Gastroesophageal sphincter (tissue), 4 donors: Measurements from ENCODE around the gene GPR52. TPM values are rescaled to one million over a fixed set of nuclear protein-coding genes. Genes with fewer than 3 reads are reported as not detected.

ENCODE experiments used
- ATAC-seq: fragments of 150-250 bp; one replicate; pipeline ENCODE4 v1.9.1; 2016; ENCODE audit warnings: mild to moderate bottlenecking, moderate library complexity
- H3K27ac ChIP-seq, 4 donors: fragments of 200-600 bp; sonication (generic) in 3 of 4; 1 replicate in 3 of 4; 2 replicates in 1 of 4; pipeline ENCODE4 v1.5.1; 2016 to 2019
- H3K27me3 ChIP-seq: fragments of 200-600 bp; sonication (generic); one replicate; pipeline ENCODE4 v1.5.1; 2019
- H3K36me3 ChIP-seq, 2 donors: fragments of 200-600 bp; sonication (generic); one replicate each; pipeline ENCODE4 v1.5.1; 2019; ENCODE audit warnings: control low read depth in 1 of 2
- H3K4me1 ChIP-seq, 3 donors: fragments of 200-600 bp; sonication (generic); 1 replicate in 2 of 3; 2 replicates in 1 of 3; pipeline ENCODE4 v1.5.1; 2016 to 2019; ENCODE audit warnings: control low read depth in 2 of 3
- H3K4me3 ChIP-seq, 2 donors: fragments of 200-600 bp; sonication (generic); one replicate each; pipeline ENCODE4 v1.5.1; 2019; ENCODE audit warnings: mild to moderate bottlenecking in 1 of 2, moderate library complexity in 1 of 2
- H3K9me3 ChIP-seq, 3 donors: fragments of 200-600 bp; sonication (generic); one replicate each; pipeline ENCODE4 v1.5.1; 2017 to 2019; ENCODE audit warnings: control low read depth in 2 of 3
- EP300 ChIP-seq: sonication (generic); formaldehyde crosslinking; IDR thresholded peaks from one replicate; pipeline ENCODE4 v1.6.1; 2017; ENCODE audit warnings: antibody characterized with exemption, mild to moderate bottlenecking
- POLR2A ChIP-seq, 2 donors: fragments of 450-650 bp; IDR thresholded peaks; one replicate each; pipeline ENCODE4 v1.6.1; 2017; ENCODE audit warnings: antibody characterized with exemption in 2 of 2, mild to moderate bottlenecking in 2 of 2, moderate library complexity in 1 of 2
- POLR2AphosphoS5 ChIP-seq: sonication (generic); formaldehyde crosslinking; IDR thresholded peaks from one replicate; pipeline ENCODE4 v1.6.1; 2017; ENCODE audit warnings: antibody characterized with exemption
- WGBS, 2 donors: methylation state at CpG; one replicate each; pipeline ENCODE4 v1.1.5; 2018; ENCODE audit warnings: low coverage in 1 of 2; 5-methylcytosine and 5-hydroxymethylcytosine counted together
- total RNA-seq, 4 donors: library from RNA; depleted of rRNA; stranded (reverse); fragments of >200 nt; gene quantifications; one replicate each; pipeline ENCODE4 v1.1.0, GENCODE V29; 2016
- TF ChIP-seq, protein P1 (sequence below), 4 experiments: fragments of 200-600 bp in 2 of 4; fragments of 450-650 bp in 2 of 4; sonication (generic) in 1 of 4; IDR thresholded peaks; one replicate each; pipeline ENCODE4 v1.5.1; 2017 to 2019; ENCODE audit warnings: antibody characterized with exemption in 4 of 4, mild to moderate bottlenecking in 2 of 4, moderate library complexity in 2 of 4

GPR52 gene
- total RNA-seq, 4 donors from 2014 or later: 1.0 to 6.7 (median 3.2) TPM; not detected in 1

DNA sequence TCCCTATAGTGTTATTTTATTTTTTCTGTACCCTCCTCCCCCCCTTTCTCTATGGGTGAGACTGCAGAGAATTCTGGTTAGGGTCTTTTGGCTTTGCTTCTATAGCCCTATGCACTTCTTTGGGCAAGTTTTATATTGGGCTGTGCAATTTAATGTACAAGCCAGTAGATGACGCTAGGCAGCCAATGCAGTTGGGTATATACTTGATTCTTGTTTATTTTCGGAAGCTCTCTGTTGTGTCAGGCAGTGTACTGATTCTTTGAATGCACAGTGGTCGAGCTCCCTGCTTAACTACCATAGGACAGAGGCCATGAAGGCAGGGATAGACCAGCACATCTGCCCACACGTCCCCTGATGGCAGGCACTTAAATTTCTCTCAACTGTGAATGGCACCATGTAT, 34.1 kb upstream of the GPR52 start:
- ATAC-seq: no peak
- no peaks in the 10 kb centered on the region for H3K36me3 ChIP-seq
- no peaks in the 10 kb centered on the region for H3K27me3 ChIP-seq
- TF ChIP-seq EP300: no peak
- TF ChIP-seq POLR2A (IDR thresholded peaks at IDR 0.05): no peak
- no peak for TF ChIP-seq POLR2AphosphoS5
- TF ChIP-seq, protein P1, sequence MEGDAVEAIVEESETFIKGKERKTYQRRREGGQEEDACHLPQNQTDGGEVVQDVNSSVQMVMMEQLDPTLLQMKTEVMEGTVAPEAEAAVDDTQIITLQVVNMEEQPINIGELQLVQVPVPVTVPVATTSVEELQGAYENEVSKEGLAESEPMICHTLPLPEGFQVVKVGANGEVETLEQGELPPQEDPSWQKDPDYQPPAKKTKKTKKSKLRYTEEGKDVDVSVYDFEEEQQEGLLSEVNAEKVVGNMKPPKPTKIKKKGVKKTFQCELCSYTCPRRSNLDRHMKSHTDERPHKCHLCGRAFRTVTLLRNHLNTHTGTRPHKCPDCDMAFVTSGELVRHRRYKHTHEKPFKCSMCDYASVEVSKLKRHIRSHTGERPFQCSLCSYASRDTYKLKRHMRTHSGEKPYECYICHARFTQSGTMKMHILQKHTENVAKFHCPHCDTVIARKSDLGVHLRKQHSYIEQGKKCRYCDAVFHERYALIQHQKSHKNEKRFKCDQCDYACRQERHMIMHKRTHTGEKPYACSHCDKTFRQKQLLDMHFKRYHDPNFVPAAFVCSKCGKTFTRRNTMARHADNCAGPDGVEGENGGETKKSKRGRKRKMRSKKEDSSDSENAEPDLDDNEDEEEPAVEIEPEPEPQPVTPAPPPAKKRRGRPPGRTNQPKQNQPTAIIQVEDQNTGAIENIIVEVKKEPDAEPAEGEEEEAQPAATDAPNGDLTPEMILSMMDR (IDR thresholded peaks at IDR 0.05): no peak
- no peaks in the 10 kb centered on the region for H3K9me3 ChIP-seq
- no peak overlapping the region for H3K27ac ChIP-seq
- no peak overlapping the region for H3K4me3 ChIP-seq
- H3K4me1 ChIP-seq: no peaks in the 10 kb centered on the region
- WGBS, 2 donors: 87 to 90% methylated on average over 4 of the region's 4 CpGs

DNA sequence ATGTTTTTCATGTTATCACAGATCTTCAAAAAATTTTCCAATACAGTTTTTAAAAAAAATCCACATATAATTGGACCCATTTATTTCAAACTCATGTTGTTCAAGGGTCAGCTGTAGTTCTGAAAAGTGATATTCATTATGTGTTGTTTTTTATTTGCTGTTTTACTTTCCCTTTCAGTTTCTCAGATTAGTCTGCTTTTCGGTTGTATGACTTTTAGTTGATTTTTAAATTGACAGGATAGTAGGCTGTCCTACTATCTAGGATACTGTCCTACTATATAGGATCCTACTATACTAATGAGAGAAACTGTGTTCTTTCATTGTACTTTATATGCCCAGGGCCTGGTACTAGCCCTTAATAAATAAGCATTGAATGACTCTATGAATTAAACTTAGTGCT, 33.6 kb upstream of the GPR52 start:
- 27 to 56% methylated on average over 1 of the region's 1 CpG for WGBS, 2 donors
- Histone ChIP-seq H3K27me3 (no peaks in the 10 kb centered on the region), H3K27ac (no peak overlapping the region), H3K36me3 (no peaks in the 10 kb centered on the region), H3K9me3 (no peaks in the 10 kb centered on the region), H3K4me1 (peaks cover 0 to 2% (median 0%) of the 10 kb centered on the region in 3 donors), H3K4me3 (no peak overlapping the region)
- TF ChIP-seq EP300: no peak
- TF ChIP-seq POLR2A (IDR thresholded peaks at IDR 0.05): no peak
- ATAC-seq: no peak

DNA sequence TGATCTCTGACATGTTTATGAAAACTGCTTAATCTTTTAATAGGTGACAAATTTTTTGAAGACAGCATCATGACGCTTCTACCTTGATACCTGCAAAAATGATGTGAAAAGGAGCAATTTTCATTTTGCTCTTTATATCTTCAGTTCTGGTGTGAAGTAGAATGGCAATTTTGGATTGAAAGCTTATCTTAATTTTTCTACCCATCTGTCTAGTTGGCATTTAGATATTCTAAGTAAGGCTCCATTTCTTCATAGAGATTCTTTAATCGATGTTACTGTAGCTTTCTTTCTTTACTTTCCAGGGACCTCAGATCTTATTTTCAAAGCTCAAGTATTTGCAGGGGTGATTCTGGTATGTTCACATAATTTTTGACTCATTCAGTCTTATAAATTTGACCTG, 32.3 kb upstream of the GPR52 start:
- Histone ChIP-seq H3K9me3 (no peaks in the 10 kb centered on the region), H3K4me1 (peaks cover 0 to 8% (median 0%) of the 10 kb centered on the region in 3 donors), H3K27ac (no peak overlapping the region), H3K4me3 (no peak overlapping the region), H3K27me3 (no peaks in the 10 kb centered on the region), H3K36me3 (no peaks in the 10 kb centered on the region)
- TF ChIP-seq, protein P1 (IDR thresholded peaks at IDR 0.05): no peak
- TF ChIP-seq EP300 (no peak), POLR2A (IDR thresholded peaks at IDR 0.05) (no peak), POLR2AphosphoS5 (no peak)
- no peak for ATAC-seq
- 87 to 100% methylated on average over 1 to 2 of the region's 2 CpGs for WGBS, 2 donors

DNA sequence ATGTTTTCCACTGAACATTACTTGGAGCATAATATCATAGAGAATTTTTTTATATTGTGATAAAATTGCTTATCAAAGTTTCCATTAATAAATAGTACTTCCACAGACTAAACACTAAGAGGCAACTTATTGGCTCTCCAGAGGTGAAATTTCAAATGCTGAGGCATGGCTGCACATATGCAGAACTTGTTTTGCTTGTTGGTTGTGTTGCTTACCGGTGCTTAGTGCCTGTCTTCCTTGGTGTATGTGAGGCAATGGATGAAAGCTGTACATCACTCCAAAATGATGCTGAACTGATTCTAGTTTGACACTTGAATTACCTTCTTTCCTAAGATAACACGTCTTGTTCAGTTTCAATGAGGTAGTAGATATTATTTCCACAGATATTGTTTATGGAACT, 29.8 kb upstream of the GPR52 start:
- 91 to 92% methylated on average over 1 to 2 of the region's 2 CpGs for WGBS, 2 donors
- H3K4me3 ChIP-seq: no peak overlapping the region
- no peak for ATAC-seq
- H3K27me3 ChIP-seq: no peaks in the 10 kb centered on the region
- H3K9me3 ChIP-seq: no peaks in the 10 kb centered on the region
- H3K4me1 ChIP-seq: peaks cover 0 to 8% (median 0%) of the 10 kb centered on the region in 3 donors
- no peak overlapping the region for H3K27ac ChIP-seq
- no peak for TF ChIP-seq POLR2A (IDR thresholded peaks at IDR 0.05)
- no peak for TF ChIP-seq EP300
- TF ChIP-seq, protein P1 (IDR thresholded peaks at IDR 0.05): no peak
- no peak for TF ChIP-seq POLR2AphosphoS5
- no peaks in the 10 kb centered on the region for H3K36me3 ChIP-seq

DNA sequence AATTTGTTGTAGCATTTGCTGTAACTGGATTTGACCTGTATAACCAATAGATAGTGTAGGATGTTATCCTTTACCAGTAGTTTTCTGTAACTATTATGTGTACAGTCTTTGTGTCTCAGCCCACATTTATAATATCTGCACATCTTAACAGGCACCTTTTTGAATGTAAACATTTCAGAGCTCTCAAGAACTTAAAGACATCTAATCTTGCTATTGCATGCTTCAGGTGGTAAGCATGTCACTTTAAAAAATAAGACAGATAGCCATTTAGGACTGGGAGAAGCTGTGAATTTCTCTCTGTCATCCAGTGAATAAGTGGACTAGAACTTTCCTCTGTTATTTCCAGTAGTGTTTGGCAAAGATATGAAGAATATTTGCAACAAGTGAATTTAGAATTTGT, 22.6 kb upstream of the GPR52 start:
- TF ChIP-seq EP300 (no peak), POLR2AphosphoS5 (no peak), POLR2A (IDR thresholded peaks at IDR 0.05) (no peak)
- TF ChIP-seq, protein P1 (IDR thresholded peaks at IDR 0.05): no peak

More for the DNA sequence above, 22.6 kb upstream of the GPR52 start:
- Histone ChIP-seq H3K4me1 (peaks cover 0 to 9% (median 0%) of the 10 kb centered on the region in 3 donors), H3K27me3 (no peaks in the 10 kb centered on the region), H3K36me3 (no peaks in the 10 kb centered on the region), H3K9me3 (no peaks in the 10 kb centered on the region), H3K27ac (no peak overlapping the region), H3K4me3 (no peak overlapping the region)
- no peak for ATAC-seq
